GM23338 (cell line): ENCODE results near the gene ADGRD2. TPM values are rescaled to one million over a fixed set of nuclear protein-coding genes. Genes with fewer than 3 reads are reported as not detected.

ENCODE experiments used
- ATAC-seq: fragments of 200-7000 bp; cut with Tn5 transposase; 3 replicates; pipeline ENCODE4 v1.9.1; 2020
- DNase-seq: peaks from one replicate; pipeline ENCODE4 v3.0.0-alpha.2; 2015; ENCODE audit warnings: low spot score
- H2AFZ ChIP-seq: fragments of 200-600 bp; sonication (generic); 2 replicates; pipeline ENCODE4 v1.8.0; 2016; ENCODE audit warnings: antibody characterized with exemption, mild to moderate bottlenecking, moderate library complexity
- H3F3A ChIP-seq: fragments of 200-600 bp; sonication (generic); replicated peaks from 2 replicates; pipeline ENCODE4 v1.8.0; 2017; ENCODE audit warnings: antibody characterized with exemption, mixed run types, low read depth
- H3K27ac ChIP-seq: fragments of 200-600 bp; sonication (generic); 2 replicates; pipeline ENCODE4 v1.6.1; 2016; ENCODE audit warnings: low read depth
- H3K27me3 ChIP-seq: fragments of 200-600 bp; sonication (generic); 2 replicates; pipeline ENCODE4 v1.8.0; 2016; ENCODE audit warnings: mild to moderate bottlenecking, mixed run types, moderate library complexity; ENCODE audit not compliant: insufficient read depth
- H3K36me3 ChIP-seq: fragments of 200-600 bp; sonication (generic); 2 replicates; pipeline ENCODE4 v1.8.0; 2016; ENCODE audit warnings: mild to moderate bottlenecking; ENCODE audit not compliant: insufficient read depth
- H3K4me1 ChIP-seq: fragments of 200-600 bp; sonication (generic); 2 replicates; pipeline ENCODE4 v1.8.0; 2016; ENCODE audit warnings: mild to moderate bottlenecking, moderate library complexity; ENCODE audit not compliant: insufficient read depth
- H3K4me2 ChIP-seq: fragments of 200-600 bp; sonication (generic); 2 replicates; pipeline ENCODE4 v1.7.1; 2017; ENCODE audit warnings: mixed run types
- H3K4me3 ChIP-seq: fragments of 200-600 bp; sonication (generic); 2 replicates; pipeline ENCODE4 v1.6.1; 2016; ENCODE audit warnings: mixed run types
- H3K79me2 ChIP-seq: fragments of 200-600 bp; sonication (generic); replicated peaks from 2 replicates; pipeline ENCODE4 v1.8.0; 2017; ENCODE audit warnings: mild to moderate bottlenecking; ENCODE audit not compliant: insufficient read depth
- H3K9me2 ChIP-seq: fragments of 200-600 bp; sonication (generic); 2 replicates; pipeline ENCODE4 v1.8.0; 2017; ENCODE audit not compliant: insufficient read depth
- H4K20me1 ChIP-seq: fragments of 200-600 bp; sonication (generic); replicated peaks from 2 replicates; pipeline ENCODE4 v1.8.0; 2017; ENCODE audit warnings: mild to moderate bottlenecking; ENCODE audit not compliant: insufficient read depth
- H3K27ac Mint-ChIP-seq: 2 replicates; pipeline ENCODE4 v1.8.0; 2020; ENCODE audit warnings: inconsistent platforms, mild to moderate bottlenecking, moderate library complexity, mixed read lengths
- H3K27me3 Mint-ChIP-seq: 3 replicates; pipeline ENCODE4 v1.8.0; 2022; ENCODE audit warnings: low read depth, mild to moderate bottlenecking, moderate library complexity, mixed read lengths, inconsistent platforms; ENCODE audit not compliant: insufficient read depth, poor library complexity
- H3K36me3 Mint-ChIP-seq: 3 replicates; pipeline ENCODE4 v1.8.0; 2021; ENCODE audit warnings: low read depth, mild to moderate bottlenecking, inconsistent platforms, moderate library complexity, mixed read lengths
- H3K4me1 Mint-ChIP-seq: 3 replicates; pipeline ENCODE4 v1.8.0; 2020; ENCODE audit warnings: mild to moderate bottlenecking, inconsistent platforms, mixed read lengths
- H3K4me3 Mint-ChIP-seq: 3 replicates; pipeline ENCODE4 v1.8.0; 2021; ENCODE audit warnings: moderate library complexity, mild to moderate bottlenecking, inconsistent platforms, mixed read lengths
- H3K9me3 Mint-ChIP-seq: 3 replicates; pipeline ENCODE4 v1.8.0; 2020; ENCODE audit warnings: moderate library complexity, mild to moderate bottlenecking, inconsistent platforms, mixed read lengths
- ETS1 ChIP-seq: IDR thresholded peaks from 2 replicates; pipeline ENCODE4 v1.6.1; 2016; ENCODE audit warnings: antibody characterized with exemption
- EZH2 ChIP-seq: fragments of 200-600 bp; sonication (generic); IDR thresholded peaks from one replicate; pipeline ENCODE4 v1.8.0; 2017; ENCODE audit warnings: antibody characterized with exemption, mild to moderate bottlenecking, low read depth; ENCODE audit not compliant: unreplicated experiment
- EZH2phosphoT487 ChIP-seq: fragments of 200-600 bp; sonication (generic); IDR thresholded peaks from one replicate; pipeline ENCODE4 v1.8.1; 2018; ENCODE audit warnings: antibody characterized with exemption; ENCODE audit not compliant: unreplicated experiment
- JUNB ChIP-seq: IDR thresholded peaks from one replicate; pipeline ENCODE4 v1.6.1; 2016; ENCODE audit warnings: antibody characterized with exemption; ENCODE audit not compliant: unreplicated experiment
- NANOG ChIP-seq: IDR thresholded peaks from 2 replicates; pipeline ENCODE4 v1.6.1; 2016; ENCODE audit warnings: antibody characterized with exemption, borderline replicate concordance
- POLR2AphosphoS5 ChIP-seq: IDR thresholded peaks from 2 replicates; pipeline ENCODE4 v1.6.1; 2016; ENCODE audit warnings: antibody characterized with exemption, low read depth
- REST ChIP-seq: IDR thresholded peaks from one replicate; pipeline ENCODE4 v1.6.1; 2018; ENCODE audit warnings: antibody characterized with exemption; ENCODE audit not compliant: unreplicated experiment
- STAT1 ChIP-seq: IDR thresholded peaks from one replicate; pipeline ENCODE4 v1.6.1; 2016; ENCODE audit warnings: antibody characterized with exemption; ENCODE audit not compliant: unreplicated experiment
- ZNF114 ChIP-seq: fragments of 250-450 bp; sonication (Bioruptor Pico); IDR thresholded peaks from 2 replicates; pipeline ENCODE4 v1.5.0; 2020; ENCODE audit warnings: mild to moderate bottlenecking, moderate library complexity
- ZNF331 ChIP-seq: fragments of 250-450 bp; sonication (Bioruptor Pico); IDR thresholded peaks from 2 replicates; pipeline ENCODE4 v1.5.0; 2020; ENCODE audit warnings: low read depth, mild to moderate bottlenecking, moderate library complexity
- polyA plus RNA-seq: library from polyadenylated mRNA; unstranded; fragments of >200 nt; fragmentation: Nextera tagmentation; extraction: Ambion mirVana; gene quantifications from 2 replicates; pipeline ENCODE4 v1.2.1, GENCODE V29; 2016
- total RNA-seq: library from RNA; depleted of rRNA; stranded (reverse); fragments of >200 nt; shearing (Covaris generic); gene quantifications from 2 replicates; pipeline ENCODE4 v1.2.3, GENCODE V29; 2014
- TF ChIP-seq, protein P1 (sequence below), 2 experiments: fragments of 200-600 bp in 1 of 2; sonication (generic) in 1 of 2; conservative IDR thresholded peaks; 2 replicates each; pipeline versions ENCODE4 v1.5.1 to v1.6.1; 2016 to 2017; ENCODE audit warnings: antibody characterized with exemption in 2 of 2, low read depth in 2 of 2, mild to moderate bottlenecking in 2 of 2, moderate library complexity in 1 of 2

The ADGRD2 gene
- total and polyA plus RNA-seq, 2 experiments from 2014 or later = 0.45 to 0.78 TPM

DNA sequence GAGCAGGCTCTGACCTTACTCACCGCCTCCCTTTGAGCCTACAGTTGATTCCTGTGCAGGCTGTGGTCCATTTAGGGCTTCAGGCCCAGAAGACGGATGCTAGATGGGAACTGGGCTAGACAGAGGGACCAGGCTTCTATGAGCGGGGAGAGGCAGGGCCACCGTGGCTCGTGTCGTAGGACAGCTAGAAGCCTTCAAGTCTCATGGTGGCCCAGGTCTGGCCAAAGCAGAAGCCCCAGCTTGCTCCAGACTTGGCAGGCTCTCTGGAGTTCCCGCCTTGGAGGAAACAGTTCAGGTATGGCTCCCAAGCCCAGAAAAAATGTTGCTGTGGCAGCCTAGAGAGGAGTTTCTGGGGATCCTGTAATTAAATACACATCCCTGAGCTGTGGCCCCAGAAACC is 67.9 kb downstream of the ADGRD2 start (continued):
- TF ChIP-seq, protein P1, sequence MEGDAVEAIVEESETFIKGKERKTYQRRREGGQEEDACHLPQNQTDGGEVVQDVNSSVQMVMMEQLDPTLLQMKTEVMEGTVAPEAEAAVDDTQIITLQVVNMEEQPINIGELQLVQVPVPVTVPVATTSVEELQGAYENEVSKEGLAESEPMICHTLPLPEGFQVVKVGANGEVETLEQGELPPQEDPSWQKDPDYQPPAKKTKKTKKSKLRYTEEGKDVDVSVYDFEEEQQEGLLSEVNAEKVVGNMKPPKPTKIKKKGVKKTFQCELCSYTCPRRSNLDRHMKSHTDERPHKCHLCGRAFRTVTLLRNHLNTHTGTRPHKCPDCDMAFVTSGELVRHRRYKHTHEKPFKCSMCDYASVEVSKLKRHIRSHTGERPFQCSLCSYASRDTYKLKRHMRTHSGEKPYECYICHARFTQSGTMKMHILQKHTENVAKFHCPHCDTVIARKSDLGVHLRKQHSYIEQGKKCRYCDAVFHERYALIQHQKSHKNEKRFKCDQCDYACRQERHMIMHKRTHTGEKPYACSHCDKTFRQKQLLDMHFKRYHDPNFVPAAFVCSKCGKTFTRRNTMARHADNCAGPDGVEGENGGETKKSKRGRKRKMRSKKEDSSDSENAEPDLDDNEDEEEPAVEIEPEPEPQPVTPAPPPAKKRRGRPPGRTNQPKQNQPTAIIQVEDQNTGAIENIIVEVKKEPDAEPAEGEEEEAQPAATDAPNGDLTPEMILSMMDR (conservative IDR thresholded peaks at IDR 0.05; ENCODE audit: low read depth in 2 of 2) = no peak
- TF ChIP-seq ZNF114 (CRISPR knock-in tag) = no peak
- no peak for TF ChIP-seq STAT1
- TF ChIP-seq EZH2phosphoT487 = no peak
- TF ChIP-seq ZNF331 (CRISPR knock-in tag) = no peak
- TF ChIP-seq REST = no peak
- TF ChIP-seq EZH2 = no peak
- TF ChIP-seq ETS1 = no peak

GRCh38 chr9:124520206-124520596 is 70.0 kb downstream of the ADGRD2 start:
- no peaks in the 10 kb centered on the region for H3K27me3 ChIP-seq
- no peak overlapping the region for H3K4me3 ChIP-seq
- Mint-ChIP-seq H3K27me3 (peaks cover 22% of the 10 kb centered on the region), H3K27ac (no peak overlapping the region), H3K4me3 (no peak overlapping the region), H3K36me3 (peaks cover 55% of the 10 kb centered on the region), H3K9me3 (no peaks in the 10 kb centered on the region; the same call in 2 of the 3 replicates), H3K4me1 (peaks cover 13% of the 10 kb centered on the region)
- no peak overlapping the region for H3K27ac ChIP-seq
- TF ChIP-seq ETS1 (no peak), STAT1 (no peak), POLR2AphosphoS5 (no peak), NANOG (no peak), ZNF331 (CRISPR knock-in tag) (no peak), JUNB (no peak)
- TF ChIP-seq, protein P1 (conservative IDR thresholded peaks at IDR 0.05; ENCODE audit: low read depth in 2 of 2) = no peak
- H3F3A ChIP-seq = no peaks in the 10 kb centered on the region; the same call in 1 of the 2 replicates
- no peak overlapping the region for H3K4me2 ChIP-seq
- H2AFZ ChIP-seq = no peak overlapping the region
- ATAC-seq (no peak), DNase-seq (no peak)
- 0 out of 2 replicates have a peak, but pooled peaks cover 7% of the 10 kb centered on the region for H3K36me3 ChIP-seq
- no peaks in the 10 kb centered on the region for H3K4me1 ChIP-seq
- no peaks in the 10 kb centered on the region for H3K79me2 ChIP-seq
- H4K20me1 ChIP-seq = no peaks in the 10 kb centered on the region
- H3K9me2 ChIP-seq = no peaks in the 10 kb centered on the region; the same call in 1 of the 2 replicates
